Glutamatergic neuron (in vitro differentiated cells): ENCODE results near the gene GALNT9. TPM values are rescaled to one million over a fixed set of nuclear protein-coding genes. Genes with fewer than 3 reads are reported as not detected.

Experiments used
- DNase-seq: peaks from one replicate; pipeline ENCODE4 v3.0.0; 2022
- H3K27ac Mint-ChIP-seq: one replicate; pipeline ENCODE4 v1.8.0; 2020; ENCODE audit warnings: mild to moderate bottlenecking, mixed read lengths, inconsistent platforms; ENCODE audit not compliant: unreplicated experiment
- H3K27me3 Mint-ChIP-seq: one replicate; pipeline ENCODE4 v1.8.0; 2020; ENCODE audit warnings: mild to moderate bottlenecking, moderate library complexity, mixed read lengths, inconsistent platforms; ENCODE audit not compliant: unreplicated experiment
- H3K36me3 Mint-ChIP-seq: one replicate; pipeline ENCODE4 v1.8.0; 2020; ENCODE audit warnings: mild to moderate bottlenecking, mixed read lengths, inconsistent platforms; ENCODE audit not compliant: unreplicated experiment
- H3K4me1 Mint-ChIP-seq: one replicate; pipeline ENCODE4 v1.8.0; 2020; ENCODE audit warnings: mild to moderate bottlenecking, low read depth, mixed read lengths, inconsistent platforms; ENCODE audit not compliant: unreplicated experiment
- H3K4me3 Mint-ChIP-seq: one replicate; pipeline ENCODE4 v1.8.0; 2020; ENCODE audit warnings: mild to moderate bottlenecking, mixed read lengths, inconsistent platforms; ENCODE audit not compliant: unreplicated experiment
- H3K9me3 Mint-ChIP-seq: one replicate; pipeline ENCODE4 v1.8.0; 2020; ENCODE audit warnings: mild to moderate bottlenecking, moderate library complexity, mixed read lengths, inconsistent platforms; ENCODE audit not compliant: unreplicated experiment
- CTCF ChIP-seq: fragments of 200-600 bp; sonication (generic); IDR thresholded peaks from one replicate; pipeline ENCODE4 v1.5.0; 2021; ENCODE audit not compliant: partially characterized antibody, unreplicated experiment
- total RNA-seq: library from RNA; stranded (reverse); fragmentation: NEBNext Ultra II Directional; extraction: Animal tissue kit (Norgen Biotek cat#: 25700); gene quantifications from one replicate; pipeline ENCODE4 v1.2.1, GENCODE V29; 2021; ENCODE audit not compliant: unreplicated experiment

Gene GALNT9
- total RNA-seq, 1 donor from 2014 or later, result 13.7 TPM

GRCh38 chr12:132281038-132281437 lies 48.4 kb downstream of the GALNT9 start:
- peaks cover 6% of the 10 kb centered on the region for H3K27me3 Mint-ChIP-seq

GRCh38 chr12:132280406-132280805 lies 49.0 kb downstream of the GALNT9 start:
- Mint-ChIP-seq H3K27ac (no peak overlapping the region), H3K4me3 (no peak overlapping the region), H3K27me3 (peaks cover 9% of the 10 kb centered on the region), H3K36me3 (no peaks in the 10 kb centered on the region), H3K4me1 (peaks cover 7% of the 10 kb centered on the region), H3K9me3 (peaks cover 9% of the 10 kb centered on the region)
- TF ChIP-seq CTCF, result no peak
- no peak for DNase-seq

More at GRCh38 chr12:132281038-132281437, 48.4 kb downstream of the GALNT9 start:
- peaks cover 3% of the 10 kb centered on the region for H3K4me1 Mint-ChIP-seq
- no peak overlapping the region for H3K27ac Mint-ChIP-seq
- no peak for TF ChIP-seq CTCF
- H3K36me3 Mint-ChIP-seq, result no peaks in the 10 kb centered on the region
- H3K4me3 Mint-ChIP-seq, result no peak overlapping the region
- peaks cover 8% of the 10 kb centered on the region for H3K9me3 Mint-ChIP-seq
- DNase-seq, result no peak

GRCh38 chr12:132279930-132280329 lies 49.5 kb downstream of the GALNT9 start:
- H3K27me3 Mint-ChIP-seq, result peaks cover 9% of the 10 kb centered on the region
- H3K9me3 Mint-ChIP-seq, result peaks cover 10% of the 10 kb centered on the region
- no peaks in the 10 kb centered on the region for H3K36me3 Mint-ChIP-seq
- no peak overlapping the region for H3K27ac Mint-ChIP-seq
- no peak overlapping the region for H3K4me3 Mint-ChIP-seq
- H3K4me1 Mint-ChIP-seq, result peaks cover 10% of the 10 kb centered on the region
- DNase-seq, result no peak
- TF ChIP-seq CTCF, result no peak

GRCh38 chr12:132279184-132279889 lies 50.1 kb downstream of the GALNT9 start:
- TF ChIP-seq CTCF, result no peak
- no peak for DNase-seq
- Mint-ChIP-seq H3K4me3 (no peak overlapping the region), H3K27ac (no peak overlapping the region), H3K27me3 (peaks cover 9% of the 10 kb centered on the region), H3K4me1 (peaks cover 12% of the 10 kb centered on the region), H3K9me3 (peaks cover 11% of the 10 kb centered on the region), H3K36me3 (no peaks in the 10 kb centered on the region)

GRCh38 chr12:132278401-132279183 lies 50.8 kb downstream of the GALNT9 start:
- peaks cover 9% of the 10 kb centered on the region for H3K27me3 Mint-ChIP-seq
- H3K4me1 Mint-ChIP-seq, result peaks cover 9% of the 10 kb centered on the region
- H3K9me3 Mint-ChIP-seq, result peaks cover 6% of the 10 kb centered on the region
- H3K4me3 Mint-ChIP-seq, result no peak overlapping the region
- TF ChIP-seq CTCF, result no peak
- no peak for DNase-seq
- no peaks in the 10 kb centered on the region for H3K36me3 Mint-ChIP-seq
- H3K27ac Mint-ChIP-seq, result no peak overlapping the region
